NB4 (cell line): ENCODE data around the gene NAT8L.

Experiments
- DNase-seq: peaks from one replicate; pipeline ENCODE4 v3.0.0; 2010; ENCODE audit warnings: low read depth
- H3K4me3 ChIP-seq: one replicate; pipeline ENCODE4 v1.5.1; 2011; ENCODE audit warnings: mild to moderate bottlenecking, low read depth, low read length, moderate library complexity
- CTCF ChIP-seq: IDR thresholded peaks from one replicate; pipeline ENCODE4 v1.5.1; 2012; ENCODE audit warnings: low read depth, low read length
- MAX ChIP-seq: IDR thresholded peaks from 2 replicates; pipeline ENCODE4 v1.6.1; 2011; ENCODE audit warnings: low read depth, low read length
- MYC ChIP-seq: IDR thresholded peaks from 2 replicates; pipeline ENCODE4 v1.6.1; 2011; ENCODE audit warnings: low read depth, low read length
- POLR2A ChIP-seq: IDR thresholded peaks from 2 replicates; pipeline ENCODE4 v1.6.1; 2011; ENCODE audit warnings: mild to moderate bottlenecking; ENCODE audit not compliant: insufficient read length; ENCODE audit errors: extremely low read depth

The NAT8L gene

GRCh38 chr4:2092669-2093053, 33.5 kb downstream of the NAT8L start:
- no peak overlapping the region for H3K4me3 ChIP-seq
- no peak for DNase-seq
- TF ChIP-seq CTCF (no peak), POLR2A (no peak), MYC (no peak), MAX (no peak)

- no peak overlapping the region for H3K4me3 ChIP-seq
- DNase-seq: no peak
- TF ChIP-seq MAX (no peak), POLR2A (no peak), CTCF (no peak), MYC (no peak)
Measured at GRCh38 chr4:2093265-2093664, 34.1 kb downstream of the NAT8L start.

GRCh38 chr4:2094545-2094944, 35.4 kb downstream of the NAT8L start:
- no peak for DNase-seq
- no peak for TF ChIP-seq MAX
- TF ChIP-seq POLR2A: no peak
- no peak for TF ChIP-seq CTCF
- TF ChIP-seq MYC: no peak
- no peak overlapping the region for H3K4me3 ChIP-seq

- no peak for DNase-seq
- no peak for TF ChIP-seq MAX
- no peak overlapping the region for H3K4me3 ChIP-seq
Measured at GRCh38 chr4:2095236-2096072, 36.3 kb downstream of the NAT8L start.

GRCh38 chr4:2096073-2096609, 37.0 kb downstream of the NAT8L start:
- DNase-seq: no peak
- no peak for TF ChIP-seq POLR2A
- TF ChIP-seq MYC: no peak
- no peak for TF ChIP-seq CTCF
- no peak for TF ChIP-seq MAX
- no peak overlapping the region for H3K4me3 ChIP-seq

- H3K4me3 ChIP-seq: no peak overlapping the region
- DNase-seq: no peak
- TF ChIP-seq POLR2A (no peak), MYC (no peak), CTCF (no peak), MAX (no peak)
Measured at GRCh38 chr4:2101346-2102044, 42.4 kb downstream of the NAT8L start.
